GM23338 (cell line): ENCODE data around the gene SLC37A1. TPM values are rescaled to one million over a fixed set of nuclear protein-coding genes. Genes with fewer than 3 reads are reported as not detected.

ENCODE experiments used
- CTCF ChIP-seq, 2 experiments: fragments of 200-600 bp in 1 of 2; sonication (generic) in 1 of 2; conservative IDR thresholded peaks; 2 replicates each; pipeline versions ENCODE4 v1.5.1 to v1.6.1; 2016 to 2017; ENCODE audit warnings: antibody characterized with exemption in 2 of 2, low read depth in 2 of 2, mild to moderate bottlenecking in 2 of 2, moderate library complexity in 1 of 2
- EZH2 ChIP-seq: fragments of 200-600 bp; sonication (generic); IDR thresholded peaks from one replicate; pipeline ENCODE4 v1.8.0; 2017; ENCODE audit warnings: antibody characterized with exemption, mild to moderate bottlenecking, low read depth; ENCODE audit not compliant: unreplicated experiment
- EZH2phosphoT487 ChIP-seq: fragments of 200-600 bp; sonication (generic); IDR thresholded peaks from one replicate; pipeline ENCODE4 v1.8.1; 2018; ENCODE audit warnings: antibody characterized with exemption; ENCODE audit not compliant: unreplicated experiment
- JUNB ChIP-seq: IDR thresholded peaks from one replicate; pipeline ENCODE4 v1.6.1; 2016; ENCODE audit warnings: antibody characterized with exemption; ENCODE audit not compliant: unreplicated experiment
- NANOG ChIP-seq: IDR thresholded peaks from 2 replicates; pipeline ENCODE4 v1.6.1; 2016; ENCODE audit warnings: antibody characterized with exemption, borderline replicate concordance
- POLR2AphosphoS5 ChIP-seq: IDR thresholded peaks from 2 replicates; pipeline ENCODE4 v1.6.1; 2016; ENCODE audit warnings: antibody characterized with exemption, low read depth
- ZNF114 ChIP-seq: fragments of 250-450 bp; sonication (Bioruptor Pico); IDR thresholded peaks from 2 replicates; pipeline ENCODE4 v1.5.0; 2020; ENCODE audit warnings: mild to moderate bottlenecking, moderate library complexity
- ZNF462 ChIP-seq: fragments of 250-450 bp; sonication (Bioruptor Pico); IDR thresholded peaks from 2 replicates; pipeline ENCODE4 v1.5.0; 2020; ENCODE audit warnings: mild to moderate bottlenecking, moderate library complexity
- polyA plus RNA-seq: library from polyadenylated mRNA; unstranded; fragments of >200 nt; fragmentation: Nextera tagmentation; extraction: Ambion mirVana; gene quantifications from 2 replicates; pipeline ENCODE4 v1.2.1, GENCODE V29; 2016
- total RNA-seq: library from RNA; depleted of rRNA; stranded (reverse); fragments of >200 nt; shearing (Covaris generic); gene quantifications from 2 replicates; pipeline ENCODE4 v1.2.3, GENCODE V29; 2014
- TF ChIP-seq, protein P1 (sequence below): IDR thresholded peaks from 2 replicates; pipeline ENCODE4 v1.6.1; 2016; ENCODE audit warnings: antibody characterized with exemption

The SLC37A1 gene
- total and polyA plus RNA-seq, 2 experiments from 2014 or later = 14.0 to 30.3 TPM

GRCh38 chr21:42526379-42526727 is 12.7 kb downstream of the SLC37A1 start (continued):
- TF ChIP-seq ZNF462 (no peak), EZH2phosphoT487 (no peak), EZH2 (no peak), CTCF (conservative IDR thresholded peaks at IDR 0.05; ENCODE audit: low read depth in 2 of 2) (no peak), NANOG (no peak), JUNB (no peak), POLR2AphosphoS5 (no peak), ZNF114 (CRISPR knock-in tag) (no peak)
- TF ChIP-seq, protein P1, sequence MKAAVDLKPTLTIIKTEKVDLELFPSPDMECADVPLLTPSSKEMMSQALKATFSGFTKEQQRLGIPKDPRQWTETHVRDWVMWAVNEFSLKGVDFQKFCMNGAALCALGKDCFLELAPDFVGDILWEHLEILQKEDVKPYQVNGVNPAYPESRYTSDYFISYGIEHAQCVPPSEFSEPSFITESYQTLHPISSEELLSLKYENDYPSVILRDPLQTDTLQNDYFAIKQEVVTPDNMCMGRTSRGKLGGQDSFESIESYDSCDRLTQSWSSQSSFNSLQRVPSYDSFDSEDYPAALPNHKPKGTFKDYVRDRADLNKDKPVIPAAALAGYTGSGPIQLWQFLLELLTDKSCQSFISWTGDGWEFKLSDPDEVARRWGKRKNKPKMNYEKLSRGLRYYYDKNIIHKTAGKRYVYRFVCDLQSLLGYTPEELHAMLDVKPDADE = no peak
